ENCODE measurements around the gene DMD.
"Not testable (repeated sequence)": the region's sequence is repeated elsewhere in the genome, so short reads cannot be mapped to it uniquely, and the experiment has no call there.

The DMD gene

DNA sequence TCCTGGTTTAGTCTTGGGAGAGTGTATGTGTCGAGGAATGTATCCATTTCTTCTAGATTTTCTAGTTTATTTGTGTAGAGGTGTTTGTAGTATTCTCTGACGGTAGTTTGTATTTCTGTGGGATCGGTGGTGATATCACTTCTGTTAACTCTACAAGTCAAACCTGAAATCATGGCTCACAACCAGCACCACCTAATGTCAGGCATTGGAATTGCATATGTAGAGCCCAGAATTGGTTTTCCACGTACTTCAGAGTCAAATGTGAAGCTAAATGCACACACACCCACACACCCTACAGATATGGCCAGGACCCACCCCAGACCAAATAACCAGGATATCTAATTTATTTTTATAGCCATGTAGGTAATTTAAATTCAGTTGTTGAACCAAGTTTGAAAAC, 964.7 kb downstream of the DMD start:
- not testable (repeated sequence) for H4K20me1 ChIP-seq (ENCODE audit: insufficient read depth, low read length, poor library complexity, severe bottlenecking); H3K4me3 ChIP-seq (ENCODE audit: low read length, poor library complexity, severe bottlenecking); H3K4me1 ChIP-seq (ENCODE audit: insufficient read depth, low read length, poor library complexity, severe bottlenecking); H3K27me3 ChIP-seq (ENCODE audit: insufficient read depth, low read length, poor library complexity, severe bottlenecking); H3K9me3 ChIP-seq (ENCODE audit: insufficient read depth, low read depth, low read length); H3K9me2 ChIP-seq (replicated peaks; ENCODE audit: low read depth, low read length); H2AFZ ChIP-seq (ENCODE audit: low read length); H3K9ac ChIP-seq (ENCODE audit: low read depth, low read length, poor library complexity, severe bottlenecking); H3F3A ChIP-seq (ENCODE audit: low read depth); H3K4me2 ChIP-seq (ENCODE audit: low read depth, low read length, poor library complexity, severe bottlenecking); H3K36me3 ChIP-seq (ENCODE audit: insufficient read depth, low read length); H3K79me2 ChIP-seq (ENCODE audit: insufficient read depth, low read length)
- TF ChIP-seq, protein P1, sequence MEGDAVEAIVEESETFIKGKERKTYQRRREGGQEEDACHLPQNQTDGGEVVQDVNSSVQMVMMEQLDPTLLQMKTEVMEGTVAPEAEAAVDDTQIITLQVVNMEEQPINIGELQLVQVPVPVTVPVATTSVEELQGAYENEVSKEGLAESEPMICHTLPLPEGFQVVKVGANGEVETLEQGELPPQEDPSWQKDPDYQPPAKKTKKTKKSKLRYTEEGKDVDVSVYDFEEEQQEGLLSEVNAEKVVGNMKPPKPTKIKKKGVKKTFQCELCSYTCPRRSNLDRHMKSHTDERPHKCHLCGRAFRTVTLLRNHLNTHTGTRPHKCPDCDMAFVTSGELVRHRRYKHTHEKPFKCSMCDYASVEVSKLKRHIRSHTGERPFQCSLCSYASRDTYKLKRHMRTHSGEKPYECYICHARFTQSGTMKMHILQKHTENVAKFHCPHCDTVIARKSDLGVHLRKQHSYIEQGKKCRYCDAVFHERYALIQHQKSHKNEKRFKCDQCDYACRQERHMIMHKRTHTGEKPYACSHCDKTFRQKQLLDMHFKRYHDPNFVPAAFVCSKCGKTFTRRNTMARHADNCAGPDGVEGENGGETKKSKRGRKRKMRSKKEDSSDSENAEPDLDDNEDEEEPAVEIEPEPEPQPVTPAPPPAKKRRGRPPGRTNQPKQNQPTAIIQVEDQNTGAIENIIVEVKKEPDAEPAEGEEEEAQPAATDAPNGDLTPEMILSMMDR (conservative IDR thresholded peaks at IDR 0.05; ENCODE audit: low read length): peak; percentile 56

DNA sequence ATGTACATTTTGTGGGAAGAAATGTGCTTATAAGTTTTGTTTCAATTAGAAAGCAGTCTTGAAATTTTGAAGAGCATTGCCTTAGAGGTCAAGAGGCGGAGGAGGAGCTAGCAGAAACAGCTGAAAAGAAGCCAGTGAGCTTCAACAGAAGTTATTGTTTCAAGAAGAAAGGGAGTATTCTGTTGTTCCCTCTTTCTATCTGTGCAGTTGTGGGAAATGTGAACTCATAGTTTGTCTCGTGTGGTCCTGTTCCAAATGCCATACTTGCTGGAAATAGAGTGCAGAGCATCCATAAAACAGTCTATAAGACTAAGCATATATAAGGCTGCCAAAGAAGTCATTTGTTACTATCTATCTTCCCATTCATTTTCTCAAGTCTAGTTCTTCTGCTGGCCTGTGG, 1015.7 kb downstream of the DMD start:
- H3K4me1 ChIP-seq (ENCODE audit: insufficient read depth, low read length, poor library complexity, severe bottlenecking): no peaks in the 10 kb centered on the region
- no peaks in the 10 kb centered on the region for H3K9me3 ChIP-seq (ENCODE audit: insufficient read depth, low read depth, low read length)
- H3K9ac ChIP-seq (ENCODE audit: low read depth, low read length, poor library complexity, severe bottlenecking): no peak overlapping the region
- H2AFZ ChIP-seq (ENCODE audit: low read length): no peak overlapping the region
- H3K4me2 ChIP-seq (ENCODE audit: low read depth, low read length, poor library complexity, severe bottlenecking): no peak overlapping the region
- no peaks in the 10 kb centered on the region for H4K20me1 ChIP-seq (ENCODE audit: insufficient read depth, low read length, poor library complexity, severe bottlenecking)
- H3K4me3 ChIP-seq (ENCODE audit: low read length, poor library complexity, severe bottlenecking): no peak overlapping the region
- H3K27me3 ChIP-seq (ENCODE audit: insufficient read depth, low read length, poor library complexity, severe bottlenecking): no peaks in the 10 kb centered on the region
- H3K36me3 ChIP-seq (ENCODE audit: insufficient read depth, low read length): no peaks in the 10 kb centered on the region
- no peaks in the 10 kb centered on the region for H3K79me2 ChIP-seq (ENCODE audit: insufficient read depth, low read length)
- TF ChIP-seq, protein P1 (conservative IDR thresholded peaks at IDR 0.05; ENCODE audit: low read length): no peak
- no peak for TF ChIP-seq EZH2phosphoT487 (IDR thresholded peaks at IDR 0.05; ENCODE audit: borderline replicate concordance)
- H3K9me2 ChIP-seq (replicated peaks; ENCODE audit: low read depth, low read length): no peaks in the 10 kb centered on the region
- H3F3A ChIP-seq (ENCODE audit: low read depth): no peaks in the 10 kb centered on the region

DNA sequence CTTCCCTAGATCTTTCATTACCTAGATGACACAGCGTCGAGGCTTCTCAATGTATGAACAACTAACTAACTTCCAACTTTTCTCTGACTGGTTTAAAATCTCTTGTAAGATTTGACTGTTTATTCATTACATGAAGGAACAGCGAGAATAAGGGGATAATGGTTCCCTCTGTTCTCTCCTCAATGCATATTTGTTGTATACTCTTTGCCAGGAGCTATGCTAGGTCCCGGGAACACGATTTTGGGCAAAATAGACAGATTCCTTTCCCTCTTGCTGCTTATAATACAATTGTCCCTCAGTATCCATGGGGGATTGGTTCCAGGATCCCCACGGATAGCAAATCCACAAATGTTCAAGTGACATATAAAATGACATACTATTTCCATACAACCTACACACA, 1020.0 kb downstream of the DMD start:
- TF ChIP-seq EZH2phosphoT487 (IDR thresholded peaks at IDR 0.05; ENCODE audit: borderline replicate concordance): no peak
- TF ChIP-seq, protein P1 (conservative IDR thresholded peaks at IDR 0.05; ENCODE audit: low read length): no peak
- no peak overlapping the region for H3K4me2 ChIP-seq (ENCODE audit: low read depth, low read length, poor library complexity, severe bottlenecking)
- H3K4me3 ChIP-seq (ENCODE audit: low read length, poor library complexity, severe bottlenecking): no peak overlapping the region
- H2AFZ ChIP-seq (ENCODE audit: low read length): no peak overlapping the region
- no peaks in the 10 kb centered on the region for H3K79me2 ChIP-seq (ENCODE audit: insufficient read depth, low read length)
- H3F3A ChIP-seq (ENCODE audit: low read depth): no peaks in the 10 kb centered on the region
- no peaks in the 10 kb centered on the region for H3K9me3 ChIP-seq (ENCODE audit: insufficient read depth, low read depth, low read length)
- H3K4me1 ChIP-seq (ENCODE audit: insufficient read depth, low read length, poor library complexity, severe bottlenecking): no peaks in the 10 kb centered on the region
- H3K9me2 ChIP-seq (replicated peaks; ENCODE audit: low read depth, low read length): no peaks in the 10 kb centered on the region
- no peaks in the 10 kb centered on the region for H4K20me1 ChIP-seq (ENCODE audit: insufficient read depth, low read length, poor library complexity, severe bottlenecking)
- no peaks in the 10 kb centered on the region for H3K36me3 ChIP-seq (ENCODE audit: insufficient read depth, low read length)
- no peaks in the 10 kb centered on the region for H3K27me3 ChIP-seq (ENCODE audit: insufficient read depth, low read length, poor library complexity, severe bottlenecking)
- H3K9ac ChIP-seq (ENCODE audit: low read depth, low read length, poor library complexity, severe bottlenecking): no peak overlapping the region
